Measurements from ENCODE around the gene APBA2.
"Not testable (repeated sequence)": the region's sequence is repeated elsewhere in the genome, so short reads cannot be mapped to it uniquely, and the experiment has no call there.

The APBA2 gene

GRCh38 chr15:28876131-28876844 lies 9.5 kb upstream of the APBA2 start:
- DNase-seq: no peak

DNA sequence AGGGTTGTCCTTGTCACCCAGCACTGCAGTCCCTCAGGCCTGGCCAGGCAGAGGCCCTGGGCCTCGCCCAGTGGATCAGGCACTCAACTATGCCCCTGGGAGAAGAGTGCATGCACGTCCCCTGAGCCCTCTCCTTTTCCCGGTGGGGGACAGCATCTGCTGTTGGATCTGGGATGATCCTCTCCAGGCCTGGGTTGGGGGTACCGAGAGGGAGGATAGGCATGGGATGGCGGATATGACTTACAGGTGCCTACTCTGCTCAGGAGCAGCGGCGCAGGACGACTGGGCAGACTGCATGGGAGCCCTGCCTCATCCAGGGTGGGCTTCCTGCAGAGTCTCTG lies 9.0 kb upstream of the APBA2 start:
- in situ Hi-C loops (cut with MboI; ENCODE audit: low pct_unique_long_range_greater_than_20kb, low sequenced_read_pairs): no loop called here
- DNase-seq: no peak

More at GRCh38 chr15:28876131-28876844, 9.5 kb upstream of the APBA2 start:
- in situ Hi-C loops (cut with MboI; ENCODE audit: low pct_unique_long_range_greater_than_20kb, low sequenced_read_pairs): no loop called here

- DNase-seq: no peak
- in situ Hi-C loops (cut with MboI; ENCODE audit: low pct_unique_long_range_greater_than_20kb, low sequenced_read_pairs): no loop called here
Measured at GRCh38 chr15:28878209-28878608, 7.6 kb upstream of the APBA2 start.

GRCh38 chr15:28879551-28879950 lies 6.2 kb upstream of the APBA2 start:
- in situ Hi-C loops (cut with MboI; ENCODE audit: low pct_unique_long_range_greater_than_20kb, low sequenced_read_pairs): no loop called here
- no peak for DNase-seq

DNA sequence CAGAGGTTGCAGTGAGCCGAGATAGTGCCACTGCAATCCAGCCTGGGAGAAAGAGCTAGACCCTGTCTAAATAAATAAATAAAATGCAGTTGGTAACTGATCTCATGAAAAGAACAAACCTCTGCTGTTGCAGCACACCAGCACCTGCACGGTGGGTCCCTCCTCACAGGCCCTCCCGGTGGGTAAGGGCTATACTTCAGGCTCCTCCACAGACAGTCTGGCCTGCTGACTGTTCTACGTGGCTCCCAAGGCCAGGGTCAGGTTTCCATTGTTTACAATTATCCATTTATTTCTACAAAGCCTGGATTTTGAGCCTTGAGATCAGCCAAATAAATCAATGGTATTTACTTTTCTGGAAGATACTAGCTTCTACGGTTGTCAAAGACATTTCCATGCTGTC lies 5.1 kb upstream of the APBA2 start:
- DNase-seq: no peak
- in situ Hi-C loops (cut with MboI; ENCODE audit: low pct_unique_long_range_greater_than_20kb, low sequenced_read_pairs): no loop called here

DNA sequence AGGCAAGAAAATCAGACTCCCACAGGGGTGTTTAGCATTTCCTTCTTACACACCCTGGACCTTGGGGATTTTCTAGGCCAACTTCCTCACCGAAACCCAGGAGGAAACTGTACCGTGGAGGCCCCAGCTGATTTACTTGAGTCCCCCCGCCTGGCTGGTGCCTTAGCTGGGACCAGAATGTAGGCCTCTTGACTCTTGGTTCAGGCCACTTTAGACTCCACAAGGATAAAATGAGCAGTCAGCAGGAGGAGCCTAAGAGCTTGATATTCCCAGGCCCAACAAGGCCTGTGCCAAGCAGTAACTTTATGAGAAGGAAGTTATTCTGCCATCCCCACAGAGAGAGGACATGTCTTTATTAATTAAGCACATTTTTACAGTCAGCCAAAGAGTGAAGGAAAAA lies 4.6 kb upstream of the APBA2 start:
- in situ Hi-C loops (cut with MboI; ENCODE audit: low pct_unique_long_range_greater_than_20kb, low sequenced_read_pairs): no loop called here
- no peak for DNase-seq

DNA sequence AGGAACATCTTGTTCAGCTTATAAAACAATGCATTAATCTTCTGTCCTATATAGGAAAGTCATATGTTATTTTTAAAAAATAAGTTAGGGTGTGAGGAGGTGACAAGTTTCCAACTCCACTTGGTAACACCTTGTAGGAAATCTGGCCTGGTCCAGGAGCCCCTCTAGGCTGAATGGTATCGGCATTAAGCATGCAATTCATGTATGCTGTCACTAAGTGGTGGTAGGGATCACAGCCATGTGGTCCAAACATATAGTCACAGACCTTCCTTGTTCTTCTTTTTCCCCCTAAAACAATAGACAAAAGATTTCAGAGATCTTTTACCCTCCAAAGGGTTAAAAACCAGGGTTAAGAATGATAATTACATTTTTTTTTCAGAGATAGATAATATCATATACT lies 4.2 kb upstream of the APBA2 start:
- DNase-seq: no peak
- in situ Hi-C loops (cut with MboI; ENCODE audit: low pct_unique_long_range_greater_than_20kb, low sequenced_read_pairs): no loop called here

DNA sequence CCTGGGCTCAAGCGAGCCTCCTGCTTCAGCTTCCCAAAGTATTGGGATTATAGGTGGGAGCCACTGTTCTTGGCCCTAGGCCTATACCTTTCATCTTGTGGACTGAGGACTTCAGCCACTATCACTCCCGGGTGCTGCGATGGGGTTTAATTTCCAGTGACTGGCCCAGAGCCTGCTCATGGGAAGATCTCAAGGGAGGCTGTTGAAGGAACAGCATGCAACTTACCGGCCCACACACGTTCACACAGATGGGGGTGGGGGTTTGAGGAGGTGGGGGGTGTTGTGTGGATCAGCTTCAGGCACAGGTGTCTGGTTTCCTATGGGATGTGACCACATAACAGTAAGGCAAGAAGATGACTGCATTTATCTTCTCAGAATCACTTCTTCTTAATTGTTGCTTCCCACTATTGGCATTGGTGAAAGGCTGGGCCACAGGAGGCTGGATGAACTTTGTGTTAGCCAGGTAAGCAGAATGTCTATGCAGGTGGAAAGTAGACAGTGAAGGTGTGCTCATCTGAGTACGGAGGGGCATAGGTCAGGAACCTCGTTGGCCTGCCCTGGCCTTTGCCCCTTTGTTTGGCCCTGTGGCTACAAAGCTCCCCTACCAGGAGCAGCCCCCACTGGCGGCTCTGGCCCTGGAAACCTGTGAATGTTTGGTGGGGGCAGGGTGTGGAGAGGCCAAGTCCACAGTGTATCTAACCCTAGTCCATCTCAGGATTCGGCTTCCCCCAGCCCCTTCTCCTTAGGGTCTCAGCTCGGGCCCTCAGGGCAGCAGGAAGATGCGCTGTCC lies 1.4 kb upstream of the APBA2 start:
- no peak for DNase-seq
- in situ Hi-C loops (cut with MboI; ENCODE audit: low pct_unique_long_range_greater_than_20kb, low sequenced_read_pairs): no loop called here

DNA sequence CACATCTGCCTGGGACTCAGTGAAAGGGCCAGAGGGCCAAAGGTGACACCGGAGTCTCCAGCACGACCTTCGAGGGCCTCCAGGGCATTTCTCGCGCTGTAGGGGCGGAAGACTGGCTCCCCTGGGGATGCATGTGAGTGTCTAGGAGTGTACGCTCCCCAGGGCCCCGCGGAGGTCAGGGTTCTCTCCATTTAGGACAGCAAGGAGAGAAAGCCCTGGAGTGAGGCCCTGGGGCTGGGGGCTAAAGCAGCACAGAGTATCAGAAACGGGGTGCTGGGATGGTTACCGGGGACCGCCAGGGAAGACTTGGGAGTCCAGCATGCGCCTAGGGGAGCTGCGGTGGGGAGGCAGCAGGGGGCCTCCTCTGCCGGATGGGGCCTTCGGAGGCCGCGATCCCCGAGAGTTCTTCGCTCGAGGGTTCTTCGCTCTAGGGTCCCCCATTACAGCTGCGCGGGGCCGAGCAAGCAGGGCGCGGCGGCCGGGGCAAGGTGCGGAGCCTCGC lies 595 bp upstream of the APBA2 start:
- in situ Hi-C loops (cut with MboI; ENCODE audit: low pct_unique_long_range_greater_than_20kb, low sequenced_read_pairs): no loop called here
- no peak for DNase-seq

- in situ Hi-C loops (cut with MboI; ENCODE audit: low pct_unique_long_range_greater_than_20kb, low sequenced_read_pairs): no loop called here
- no peak for DNase-seq
Measured at GRCh38 chr15:28886431-28887338, 911 bp downstream of the APBA2 start.

GRCh38 chr15:28887339-28888174 lies 1.8 kb downstream of the APBA2 start:
- no peak for DNase-seq
- in situ Hi-C loops (cut with MboI; ENCODE audit: low pct_unique_long_range_greater_than_20kb, low sequenced_read_pairs): no loop called here

DNA sequence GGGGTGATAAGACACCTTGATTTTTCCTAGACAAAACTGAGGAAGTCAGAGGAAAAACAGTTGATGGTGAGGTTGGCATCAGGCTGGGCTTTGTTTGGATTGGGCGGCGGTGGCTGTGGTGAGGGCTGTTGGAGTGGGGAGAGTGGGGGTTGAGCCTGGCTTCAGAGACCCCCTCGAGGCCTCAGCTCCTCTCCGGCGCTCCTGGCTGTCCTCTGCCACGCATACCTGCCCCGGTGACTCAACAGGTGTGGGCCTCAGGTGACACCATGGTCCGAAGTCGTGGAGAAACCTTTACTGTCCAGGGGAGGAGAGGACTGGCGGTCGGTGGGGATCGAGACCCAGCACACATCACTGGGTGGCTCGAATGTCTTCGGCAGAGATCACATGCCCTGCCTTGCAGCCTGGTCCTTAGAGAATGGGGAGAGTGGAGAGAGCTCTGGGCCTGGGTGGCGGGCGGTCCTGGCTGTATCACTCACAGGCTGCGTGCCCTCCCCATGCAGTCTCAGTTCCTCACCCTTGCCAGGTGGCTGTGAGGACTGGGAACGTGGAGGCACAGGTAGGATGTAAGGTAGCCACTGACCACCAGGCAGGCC lies 2.6 kb downstream of the APBA2 start:
- DNase-seq: no peak
- in situ Hi-C loops (cut with MboI; ENCODE audit: low pct_unique_long_range_greater_than_20kb, low sequenced_read_pairs): no loop called here

GRCh38 chr15:28888900-28889299 lies 3.1 kb downstream of the APBA2 start:
- no peak for DNase-seq
- in situ Hi-C loops (cut with MboI; ENCODE audit: low pct_unique_long_range_greater_than_20kb, low sequenced_read_pairs): no loop called here

DNA sequence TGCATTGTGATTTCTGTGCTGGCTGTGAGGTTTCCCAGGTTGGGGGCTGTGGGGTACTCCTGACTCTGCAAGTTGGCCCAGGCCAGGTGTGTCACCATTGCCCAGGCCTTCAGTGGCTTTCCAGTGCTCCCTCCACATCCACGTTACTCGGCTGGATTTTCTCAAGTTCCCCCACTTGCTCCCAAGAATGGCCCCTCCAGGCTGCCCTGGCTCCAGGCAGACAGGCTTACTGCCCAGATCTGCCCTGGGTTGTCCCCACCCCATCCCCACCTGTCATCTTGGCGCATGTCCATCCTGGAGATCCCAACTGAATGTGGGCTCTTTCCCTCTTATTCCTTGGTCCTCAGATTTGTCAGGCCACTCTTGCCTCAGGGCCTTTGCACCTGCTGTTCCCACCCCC lies 3.6 kb downstream of the APBA2 start:
- no peak for DNase-seq
- in situ Hi-C loops (cut with MboI; ENCODE audit: low pct_unique_long_range_greater_than_20kb, low sequenced_read_pairs): no loop called here

GRCh38 chr15:28889871-28890270 lies 4.1 kb downstream of the APBA2 start:
- in situ Hi-C loops (cut with MboI; ENCODE audit: low pct_unique_long_range_greater_than_20kb, low sequenced_read_pairs); DNase-seq: not testable (repeated sequence)

GRCh38 chr15:28890291-28890690 lies 4.5 kb downstream of the APBA2 start:
- DNase-seq; in situ Hi-C loops (cut with MboI; ENCODE audit: low pct_unique_long_range_greater_than_20kb, low sequenced_read_pairs): not testable (repeated sequence)

DNA sequence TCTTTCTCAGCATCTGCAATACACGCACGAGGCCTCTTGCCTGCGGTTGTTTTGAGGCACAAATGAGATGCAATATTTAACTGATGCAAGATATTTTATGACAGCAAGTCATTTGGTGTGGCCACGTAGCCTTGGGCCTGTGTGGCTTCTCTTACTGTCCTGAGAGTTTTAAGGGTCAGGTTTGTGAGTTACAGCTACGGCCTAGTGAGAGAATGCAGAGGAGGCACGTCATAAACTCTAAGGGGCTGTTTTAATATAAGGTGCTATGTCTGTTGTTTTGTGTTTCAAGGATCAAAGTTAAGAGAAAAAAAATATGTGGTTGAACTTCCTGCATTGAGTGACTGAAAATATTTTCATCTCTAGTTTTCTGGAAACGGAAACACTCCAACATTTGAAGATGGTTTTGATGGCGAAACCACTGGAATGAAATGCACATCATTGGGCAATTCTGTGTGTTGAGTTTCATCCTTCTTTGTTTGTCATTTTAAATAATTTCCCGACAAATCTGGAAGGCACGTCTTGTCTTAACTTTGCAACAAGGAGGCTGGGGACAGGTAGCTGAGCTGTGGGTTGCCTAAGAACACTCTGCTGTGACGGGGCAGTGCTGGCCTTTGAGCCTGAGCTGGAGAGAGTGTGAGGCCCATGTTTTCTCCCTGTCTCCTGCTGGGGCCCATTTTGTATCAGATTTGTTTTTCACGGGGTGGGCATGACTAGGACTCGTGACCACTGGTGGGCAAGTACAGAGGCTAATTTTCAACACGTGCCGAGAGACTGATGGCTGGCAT lies 5.1 kb downstream of the APBA2 start:
- DNase-seq: no peak
- in situ Hi-C loops (cut with MboI; ENCODE audit: low pct_unique_long_range_greater_than_20kb, low sequenced_read_pairs): no loop called here

- no peak for DNase-seq
- in situ Hi-C loops (cut with MboI; ENCODE audit: low pct_unique_long_range_greater_than_20kb, low sequenced_read_pairs): no loop called here
Measured at GRCh38 chr15:28891588-28891987, 5.8 kb downstream of the APBA2 start.
